H1 (cell line): ENCODE results near the gene SOBP. TPM values are rescaled to one million over a fixed set of nuclear protein-coding genes. Genes with fewer than 3 reads are reported as not detected.

ENCODE experiments used
- KDM4A ChIP-seq: IDR thresholded peaks from one replicate; pipeline ENCODE4 v1.7.1; 2012; ENCODE audit warnings: low read depth, mild to moderate bottlenecking, moderate library complexity, low read length, inconsistent platforms; ENCODE audit not compliant: severe bottlenecking
- NANOG ChIP-seq: IDR thresholded peaks from 2 replicates; pipeline ENCODE4 v1.6.1; 2011; ENCODE audit warnings: low read length, low read depth, mild to moderate bottlenecking, inconsistent platforms; ENCODE audit not compliant: insufficient read depth, poor library complexity, severe bottlenecking
- RNF2 ChIP-seq: fragments of 200-900, 300-1000 bp; sonication (generic); IDR thresholded peaks from 2 replicates; pipeline ENCODE4 v1.7.1; 2016; ENCODE audit warnings: borderline replicate concordance, low read depth, mild to moderate bottlenecking, antibody characterized with exemption, low read length; ENCODE audit not compliant: poor library complexity, severe bottlenecking; ENCODE audit errors: missing control alignments
- SP1 ChIP-seq: IDR thresholded peaks from 2 replicates; pipeline ENCODE4 v1.6.1; 2011; ENCODE audit warnings: low read depth, low read length
- SUZ12 ChIP-seq: fragments of 200-600 bp; sonication (generic); IDR thresholded peaks from 2 replicates; pipeline ENCODE4 v1.6.1; 2012; ENCODE audit warnings: mild to moderate bottlenecking, inconsistent platforms, low read length, moderate library complexity, mixed read lengths
- TAF7 ChIP-seq: optimal IDR thresholded peaks from 2 replicates; pipeline ENCODE3; 2011; ENCODE audit warnings: low read depth, mild to moderate bottlenecking, inconsistent platforms, low read length, moderate library complexity, borderline replicate concordance
- polyA plus RNA-seq, 7 experiments: library from polyadenylated mRNA; depleted of rRNA in 3 of 7; stranded (reverse) in 5 of 7; unstranded in 2 of 7; fragments of >200 nt in 5 of 7; fragments of 200-250 nt in 2 of 7; gene quantifications; 1 replicate in 5 of 7; 2 replicates in 1 of 7; 4 replicates in 1 of 7; pipeline versions ENCODE4 v1.2.1 to v1.2.3, GENCODE V29; 2011 to 2013; ENCODE audit warnings: missing spikeins in 2 of 7, mixed read lengths in 2 of 7
- total RNA-seq: library from RNA; stranded (reverse); fragmentation: NEBNext Ultra II Directional; extraction: Animal tissue kit (Norgen Biotek cat#: 25700); gene quantifications from 2 replicates; pipeline ENCODE4 v1.2.1, GENCODE V29; 2021

Gene SOBP
- total and polyA plus RNA-seq, 2 of the 8 experiments (the other 6 are each of a cell fraction or from before 2014, with no cell fraction given): 0.45 to 6.2 TPM

DNA sequence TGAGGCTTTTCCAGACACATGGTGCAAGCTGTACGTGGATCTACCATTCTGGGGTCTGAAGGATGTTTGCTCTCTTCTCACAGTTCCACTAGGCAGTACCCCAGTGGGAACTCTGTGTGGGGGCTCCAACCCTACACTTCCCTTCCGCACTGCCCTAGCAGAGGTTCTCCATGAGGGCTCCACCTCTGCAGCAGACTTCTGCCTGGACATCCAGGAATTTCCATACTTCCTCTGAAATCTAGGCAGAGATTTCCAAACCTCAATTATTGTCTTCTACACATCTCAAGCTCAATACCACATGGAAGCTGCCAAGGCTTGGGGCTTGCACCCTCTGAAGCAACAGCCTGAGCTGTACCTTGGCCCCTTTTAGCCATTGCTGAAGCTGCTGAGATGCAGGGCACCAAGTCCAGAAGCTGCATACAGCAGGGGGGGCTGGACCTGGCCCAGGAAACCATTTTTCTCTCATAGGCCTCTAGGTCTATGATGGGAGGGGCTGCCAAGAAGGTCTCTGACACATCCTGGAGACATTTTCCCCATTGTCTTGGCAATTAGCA, 42.2 kb upstream of the SOBP start (continued):
- TF ChIP-seq RNF2 (no peak), KDM4A (no peak), NANOG (no peak), SP1 (no peak), TAF7 (no peak), SUZ12 (no peak)
